HEK293 (cell line): ENCODE measurements around the gene MTHFSD.

Experiments used
- ZNF146 ChIP-seq: fragments of 450-650 bp; formaldehyde crosslinking; IDR thresholded peaks from 2 replicates; pipeline ENCODE4 v1.5.1; 2016; ENCODE audit warnings: missing biosample characterization, missing genetic modification characterization
- TF ChIP-seq, protein P1 (sequence below): fragments of 450-650 bp; formaldehyde crosslinking; IDR thresholded peaks from 2 replicates; pipeline ENCODE4 v1.5.1; 2016; ENCODE audit warnings: missing biosample characterization, missing genetic modification characterization
- TF ChIP-seq, protein P2 (sequence below): fragments of 450-650 bp; formaldehyde crosslinking; IDR thresholded peaks from 2 replicates; pipeline ENCODE4 v1.5.1; 2016; ENCODE audit warnings: missing biosample characterization, missing genetic modification characterization

DNA sequence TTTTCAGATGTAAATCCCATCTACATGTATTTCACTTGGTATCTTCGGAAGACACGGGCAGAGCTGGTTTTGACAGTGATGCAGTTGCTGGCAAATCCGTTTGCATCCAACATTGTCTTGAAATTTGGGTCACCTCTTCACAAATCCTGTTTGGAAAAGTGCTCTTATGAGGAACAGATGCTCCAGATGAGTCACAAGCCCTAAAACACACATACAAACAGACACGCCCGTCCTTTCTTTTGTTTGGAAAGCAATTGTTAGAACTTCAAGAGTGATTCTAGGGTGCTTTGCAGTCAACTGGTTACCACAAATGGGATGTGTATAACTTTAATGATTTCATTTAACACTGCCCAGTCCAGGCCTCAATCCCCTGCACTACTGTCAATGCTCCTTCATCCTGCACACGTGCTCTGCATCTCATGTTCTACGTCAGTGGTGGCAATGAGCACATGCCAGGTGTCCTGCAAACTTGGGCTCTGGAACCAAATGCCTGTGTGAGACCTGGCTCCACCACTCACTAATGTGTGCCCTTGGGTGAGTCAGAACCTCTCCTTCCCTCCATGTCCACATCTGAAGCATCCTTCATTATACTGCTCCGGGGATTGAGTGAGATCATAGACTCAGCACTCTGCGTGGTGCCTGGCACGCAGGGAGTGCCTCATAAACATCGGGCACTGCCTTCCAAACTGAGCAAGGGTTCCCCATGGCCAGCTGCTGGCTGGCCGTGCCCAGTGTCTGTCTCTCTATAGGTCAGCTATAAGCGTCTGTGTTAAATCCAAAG, 64.0 kb downstream of the MTHFSD start:
- no peak for TF ChIP-seq ZNF146 (tag by site-specific recombination)
- TF ChIP-seq, protein P1, sequence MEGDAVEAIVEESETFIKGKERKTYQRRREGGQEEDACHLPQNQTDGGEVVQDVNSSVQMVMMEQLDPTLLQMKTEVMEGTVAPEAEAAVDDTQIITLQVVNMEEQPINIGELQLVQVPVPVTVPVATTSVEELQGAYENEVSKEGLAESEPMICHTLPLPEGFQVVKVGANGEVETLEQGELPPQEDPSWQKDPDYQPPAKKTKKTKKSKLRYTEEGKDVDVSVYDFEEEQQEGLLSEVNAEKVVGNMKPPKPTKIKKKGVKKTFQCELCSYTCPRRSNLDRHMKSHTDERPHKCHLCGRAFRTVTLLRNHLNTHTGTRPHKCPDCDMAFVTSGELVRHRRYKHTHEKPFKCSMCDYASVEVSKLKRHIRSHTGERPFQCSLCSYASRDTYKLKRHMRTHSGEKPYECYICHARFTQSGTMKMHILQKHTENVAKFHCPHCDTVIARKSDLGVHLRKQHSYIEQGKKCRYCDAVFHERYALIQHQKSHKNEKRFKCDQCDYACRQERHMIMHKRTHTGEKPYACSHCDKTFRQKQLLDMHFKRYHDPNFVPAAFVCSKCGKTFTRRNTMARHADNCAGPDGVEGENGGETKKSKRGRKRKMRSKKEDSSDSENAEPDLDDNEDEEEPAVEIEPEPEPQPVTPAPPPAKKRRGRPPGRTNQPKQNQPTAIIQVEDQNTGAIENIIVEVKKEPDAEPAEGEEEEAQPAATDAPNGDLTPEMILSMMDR: no peak
- TF ChIP-seq, protein P2, sequence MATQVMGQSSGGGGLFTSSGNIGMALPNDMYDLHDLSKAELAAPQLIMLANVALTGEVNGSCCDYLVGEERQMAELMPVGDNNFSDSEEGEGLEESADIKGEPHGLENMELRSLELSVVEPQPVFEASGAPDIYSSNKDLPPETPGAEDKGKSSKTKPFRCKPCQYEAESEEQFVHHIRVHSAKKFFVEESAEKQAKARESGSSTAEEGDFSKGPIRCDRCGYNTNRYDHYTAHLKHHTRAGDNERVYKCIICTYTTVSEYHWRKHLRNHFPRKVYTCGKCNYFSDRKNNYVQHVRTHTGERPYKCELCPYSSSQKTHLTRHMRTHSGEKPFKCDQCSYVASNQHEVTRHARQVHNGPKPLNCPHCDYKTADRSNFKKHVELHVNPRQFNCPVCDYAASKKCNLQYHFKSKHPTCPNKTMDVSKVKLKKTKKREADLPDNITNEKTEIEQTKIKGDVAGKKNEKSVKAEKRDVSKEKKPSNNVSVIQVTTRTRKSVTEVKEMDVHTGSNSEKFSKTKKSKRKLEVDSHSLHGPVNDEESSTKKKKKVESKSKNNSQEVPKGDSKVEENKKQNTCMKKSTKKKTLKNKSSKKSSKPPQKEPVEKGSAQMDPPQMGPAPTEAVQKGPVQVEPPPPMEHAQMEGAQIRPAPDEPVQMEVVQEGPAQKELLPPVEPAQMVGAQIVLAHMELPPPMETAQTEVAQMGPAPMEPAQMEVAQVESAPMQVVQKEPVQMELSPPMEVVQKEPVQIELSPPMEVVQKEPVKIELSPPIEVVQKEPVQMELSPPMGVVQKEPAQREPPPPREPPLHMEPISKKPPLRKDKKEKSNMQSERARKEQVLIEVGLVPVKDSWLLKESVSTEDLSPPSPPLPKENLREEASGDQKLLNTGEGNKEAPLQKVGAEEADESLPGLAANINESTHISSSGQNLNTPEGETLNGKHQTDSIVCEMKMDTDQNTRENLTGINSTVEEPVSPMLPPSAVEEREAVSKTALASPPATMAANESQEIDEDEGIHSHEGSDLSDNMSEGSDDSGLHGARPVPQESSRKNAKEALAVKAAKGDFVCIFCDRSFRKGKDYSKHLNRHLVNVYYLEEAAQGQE (tag by site-specific recombination): no peak
